Ovary (tissue), 9 donors: ENCODE measurements around the gene STAMBPL1. TPM values are rescaled to one million over a fixed set of nuclear protein-coding genes. Genes with fewer than 3 reads are reported as not detected.

Experiments
- DNase-seq, 5 donors: peaks; one replicate each; pipeline ENCODE4 v3.0.0-alpha.2; 2019 to 2020
- H3K27ac ChIP-seq, 2 donors: fragments of 200-600 bp; one replicate each; pipeline versions ENCODE4 v1.5.1 to v1.8.0; 2019 to 2022
- H3K27me3 ChIP-seq: fragments of 200-600 bp; one replicate; pipeline ENCODE4 v1.8.0; 2022
- H3K36me3 ChIP-seq: fragments of 200-600 bp; sonication (generic); one replicate; pipeline ENCODE4 v1.5.1; 2019
- H3K4me1 ChIP-seq: one replicate; pipeline ENCODE4 v1.8.1; 2013; ENCODE audit warnings: mild to moderate bottlenecking, moderate library complexity; ENCODE audit not compliant: insufficient read depth
- H3K4me3 ChIP-seq: fragments of 200-600 bp; sonication (generic); one replicate; pipeline ENCODE4 v1.5.1; 2017
- H3K9me3 ChIP-seq, 2 donors: fragments of 200-600 bp in 1 of 2; sonication (generic) in 1 of 2; one replicate each; pipeline versions ENCODE4 v1.5.1 to v1.8.1; 2013 to 2019; ENCODE audit warnings: mild to moderate bottlenecking in 1 of 2, moderate library complexity in 1 of 2
- EP300 ChIP-seq: sonication (generic); formaldehyde crosslinking; IDR thresholded peaks from one replicate; pipeline ENCODE4 v1.6.1; 2017; ENCODE audit warnings: antibody characterized with exemption
- POLR2A ChIP-seq: fragments of 450-650 bp; IDR thresholded peaks from one replicate; pipeline ENCODE4 v1.6.1; 2017; ENCODE audit warnings: antibody characterized with exemption, mild to moderate bottlenecking, moderate library complexity
- WGBS, 3 donors: extraction: QIAGEN DNeasy Blood & Tissue Kit in 1 of 3; methylation state at CpG; one replicate each; pipeline versions ENCODE4 v1.1.5 to v1.1.7; 2013 to 2017; 5-methylcytosine and 5-hydroxymethylcytosine counted together
- intact Hi-C, 4 donors: fragments of 100-400 bp; cut with DNase I; formaldehyde crosslinking; loops; one replicate each; pipeline versions ENCODE4 v1.11.0 to v1.15.1; 2022 to 2023
- polyA plus RNA-seq, 2 donors: library from polyadenylated mRNA; stranded (reverse); fragments of 200-250 nt in 1 of 2; fragments of 350-450 nt in 1 of 2; fragmentation: Illumina TruSeq in 1 of 2; extraction: RNeasy Lipid Tissue Mini Kit (QIAGEN cat#74804) in 1 of 2; gene quantifications; one replicate each; pipeline ENCODE4 v1.2.3, GENCODE V29; 2013 to 2014
- total RNA-seq, 7 donors: library from RNA; depleted of rRNA in 2 of 7; stranded (reverse); fragments of >200 nt in 2 of 7; fragmentation: NEBNext Ultra II Directional in 3 of 7; extraction: Animal tissue kit (Norgen Biotek cat#: 25700) in 3 of 7; gene quantifications; one replicate each; pipeline versions ENCODE4 v1.1.0 to v1.2.4, GENCODE V29; 2016 to 2023
- TF ChIP-seq, protein P1 (sequence below), 3 donors: fragments of 450-650 bp in 2 of 3; fragments of 200-600 bp in 1 of 3; IDR thresholded peaks; one replicate each; pipeline versions ENCODE4 v1.5.1 to v1.8.0; 2016 to 2022; ENCODE audit warnings: antibody characterized with exemption in 3 of 3, mild to moderate bottlenecking in 1 of 3
- donor health status: DM: no; HTN: no; CAD: no; lungs with moderate emphysema.
- donor health status: DM: no; HTN: no; CAD: no.
- donor health status: Bipolar disorder and iron deficiency.
- donor health status: DM: yes; HTN: yes; CAD: no.
- donor health status: DM: no; HTN: no; CAD: no.
- donor health status: DM: yes; HTN: yes; CAD: no.

Gene STAMBPL1
- total and polyA plus RNA-seq, 9 donors, result 7.9 to 39.6 (median 14.4) TPM

DNA sequence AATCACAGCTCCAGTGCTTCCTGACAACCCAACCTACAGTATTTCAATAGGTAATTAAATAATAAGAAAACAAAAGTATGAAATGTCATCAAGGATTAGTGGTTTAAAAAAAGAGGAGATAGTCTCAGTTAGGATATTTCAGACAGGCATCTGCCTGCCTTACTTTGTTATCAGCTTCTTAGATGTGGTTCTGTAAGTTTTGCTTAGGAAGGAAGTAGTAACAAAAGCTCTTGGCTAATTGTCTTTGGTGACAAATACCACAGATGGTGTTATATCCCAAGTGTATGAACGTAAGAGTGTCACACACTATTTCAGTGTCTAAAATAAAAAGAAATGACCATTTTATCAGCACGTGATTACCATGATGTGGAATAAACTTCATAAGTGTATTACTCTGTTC lies 82.3 kb downstream of the STAMBPL1 start:
- no peak overlapping the region for H3K4me3 ChIP-seq
- TF ChIP-seq POLR2A (no peak), EP300 (no peak)
- TF ChIP-seq, protein P1, sequence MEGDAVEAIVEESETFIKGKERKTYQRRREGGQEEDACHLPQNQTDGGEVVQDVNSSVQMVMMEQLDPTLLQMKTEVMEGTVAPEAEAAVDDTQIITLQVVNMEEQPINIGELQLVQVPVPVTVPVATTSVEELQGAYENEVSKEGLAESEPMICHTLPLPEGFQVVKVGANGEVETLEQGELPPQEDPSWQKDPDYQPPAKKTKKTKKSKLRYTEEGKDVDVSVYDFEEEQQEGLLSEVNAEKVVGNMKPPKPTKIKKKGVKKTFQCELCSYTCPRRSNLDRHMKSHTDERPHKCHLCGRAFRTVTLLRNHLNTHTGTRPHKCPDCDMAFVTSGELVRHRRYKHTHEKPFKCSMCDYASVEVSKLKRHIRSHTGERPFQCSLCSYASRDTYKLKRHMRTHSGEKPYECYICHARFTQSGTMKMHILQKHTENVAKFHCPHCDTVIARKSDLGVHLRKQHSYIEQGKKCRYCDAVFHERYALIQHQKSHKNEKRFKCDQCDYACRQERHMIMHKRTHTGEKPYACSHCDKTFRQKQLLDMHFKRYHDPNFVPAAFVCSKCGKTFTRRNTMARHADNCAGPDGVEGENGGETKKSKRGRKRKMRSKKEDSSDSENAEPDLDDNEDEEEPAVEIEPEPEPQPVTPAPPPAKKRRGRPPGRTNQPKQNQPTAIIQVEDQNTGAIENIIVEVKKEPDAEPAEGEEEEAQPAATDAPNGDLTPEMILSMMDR (IDR thresholded peaks at IDR 0.05), result no peak
- H3K4me1 ChIP-seq, result peaks cover 8% of the 10 kb centered on the region
- H3K27me3 ChIP-seq, result no peaks in the 10 kb centered on the region
- H3K9me3 ChIP-seq, result no peaks in the 10 kb centered on the region
- WGBS, 3 donors, result 80 to 81% (median 80%) methylated on average over 2 of the region's 2 CpGs
- intact Hi-C loops, result no loop called here
- no peaks in the 10 kb centered on the region for H3K36me3 ChIP-seq
- no peak for DNase-seq
- H3K27ac ChIP-seq, result no peak overlapping the region

DNA sequence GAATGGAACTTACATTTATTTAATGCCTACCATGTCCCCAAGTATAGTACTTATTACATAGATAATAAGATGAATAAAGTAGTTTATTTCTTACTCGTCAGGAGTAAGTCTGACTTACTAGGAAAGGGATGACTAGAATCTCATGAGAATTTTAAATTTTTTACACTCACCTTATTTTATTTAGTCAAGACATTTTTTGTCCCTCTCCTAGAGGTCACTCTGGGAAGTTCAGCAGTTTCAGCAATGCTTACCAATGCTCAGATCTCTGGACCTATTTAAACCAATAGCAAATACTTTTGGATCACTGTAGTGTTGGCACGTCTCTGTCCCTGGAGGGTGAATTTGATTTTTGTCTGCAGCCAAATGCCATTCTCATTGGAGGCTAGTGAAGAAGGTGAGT lies 83.3 kb downstream of the STAMBPL1 start:
- no peaks in the 10 kb centered on the region for H3K27me3 ChIP-seq
- no peak overlapping the region for H3K4me3 ChIP-seq
- TF ChIP-seq POLR2A, result no peak
- TF ChIP-seq, protein P1 (IDR thresholded peaks at IDR 0.05), result no peak
- no peak for TF ChIP-seq EP300
- H3K9me3 ChIP-seq, result no peaks in the 10 kb centered on the region
- WGBS, 3 donors, result 88 to 93% (median 92%) methylated on average over 2 of the region's 2 CpGs
- H3K4me1 ChIP-seq, result peaks cover 8% of the 10 kb centered on the region
- DNase-seq, result no peak
- H3K27ac ChIP-seq, result no peak overlapping the region
- no peaks in the 10 kb centered on the region for H3K36me3 ChIP-seq
- intact Hi-C loops, result no loop called here

DNA sequence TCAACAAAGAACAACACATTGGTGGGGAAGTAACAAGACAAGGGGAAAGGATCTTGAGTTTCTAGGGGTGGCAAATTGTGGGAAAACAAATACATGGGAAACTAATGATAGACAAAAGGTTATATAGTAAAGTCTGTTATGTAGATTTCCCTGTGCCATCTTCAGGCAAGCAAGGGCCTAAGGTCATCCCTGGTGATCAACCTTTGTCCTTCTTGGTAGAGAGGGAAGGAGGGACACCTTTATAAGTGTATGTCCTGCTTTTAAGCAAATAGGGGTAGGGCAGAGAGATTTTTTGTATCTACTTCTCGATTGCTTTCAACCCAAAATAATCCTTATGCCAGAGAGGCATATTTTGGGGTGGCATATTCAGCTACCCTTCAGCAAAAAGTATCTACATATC lies 84.3 kb downstream of the STAMBPL1 start:
- TF ChIP-seq POLR2A (no peak), EP300 (no peak)
- TF ChIP-seq, protein P1 (IDR thresholded peaks at IDR 0.05), result no peak
- Histone ChIP-seq H3K27me3 (no peaks in the 10 kb centered on the region), H3K27ac (no peak overlapping the region), H3K4me3 (no peak overlapping the region), H3K9me3 (no peaks in the 10 kb centered on the region), H3K36me3 (no peaks in the 10 kb centered on the region), H3K4me1 (peaks cover 10% of the 10 kb centered on the region)
- 64 to 76% (median 75%) methylated on average over 1 of the region's 1 CpG for WGBS, 3 donors
- intact Hi-C loops, result no loop called here
- DNase-seq, result no peak

DNA sequence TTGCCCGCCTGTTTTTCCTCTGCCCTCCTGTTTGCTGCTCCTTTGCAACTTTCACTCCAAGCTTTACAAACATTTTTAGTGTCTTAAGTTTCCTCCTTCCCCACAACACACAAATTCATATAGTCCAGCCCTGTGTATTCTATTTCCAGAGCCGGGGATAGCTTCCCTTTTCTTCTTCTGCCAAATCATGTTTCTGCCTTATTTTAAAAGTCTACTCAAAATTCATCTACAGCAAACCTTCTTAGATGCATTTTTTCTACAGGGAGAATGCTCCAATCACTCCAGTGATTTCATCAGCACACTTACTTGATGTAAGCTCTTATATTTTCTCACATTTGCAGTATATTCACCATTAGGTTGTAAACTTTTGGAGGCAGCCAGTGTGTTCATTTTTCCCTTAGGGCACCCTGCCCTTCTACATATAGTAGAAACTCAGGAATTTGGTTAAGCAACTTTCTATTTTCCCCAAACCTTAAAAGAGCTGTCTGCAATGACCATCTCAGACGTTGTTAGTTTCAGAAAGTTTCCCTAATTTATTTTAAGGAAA lies 84.9 kb downstream of the STAMBPL1 start:
- WGBS, 3 donors, result 31 to 43% (median 38%) methylated on average over 3 of the region's 3 CpGs
- TF ChIP-seq EP300 (no peak), POLR2A (no peak)
- TF ChIP-seq, protein P1 (IDR thresholded peaks at IDR 0.05), result no peak
- Histone ChIP-seq H3K4me3 (no peak overlapping the region), H3K9me3 (no peaks in the 10 kb centered on the region), H3K27ac (no peak overlapping the region), H3K27me3 (no peaks in the 10 kb centered on the region), H3K36me3 (no peaks in the 10 kb centered on the region), H3K4me1 (peaks cover 10% of the 10 kb centered on the region)
- intact Hi-C loops, result no loop called here
- DNase-seq, result no peak
